NCI-H526 (cell line): ENCODE measurements around the gene ELP6.
"Not testable (repeated sequence)": the region's sequence is repeated elsewhere in the genome, so short reads cannot be mapped to it uniquely, and the experiment has no call there.

Experiments
- DNase-seq, 2 experiments: peaks; one replicate each; lab custom pipeline; 2025; lab: John Stamatoyannopoulos, UW

The ELP6 gene

GRCh38 chr3:47512416-47513124 is 942 bp downstream of the ELP6 start:
- DNase-seq = peak in 1 of 2 experiments; percentile 26

GRCh38 chr3:47505267-47505666 is 8.2 kb downstream of the ELP6 start:
- DNase-seq = not testable (repeated sequence)

GRCh38 chr3:47504113-47504512 is 9.4 kb downstream of the ELP6 start:
- DNase-seq = no peak

GRCh38 chr3:47503033-47503432 is 10.5 kb downstream of the ELP6 start:
- no peak for DNase-seq

GRCh38 chr3:47496892-47497291 is 16.6 kb downstream of the ELP6 start:
- DNase-seq = no peak

- no peak for DNase-seq
Measured at GRCh38 chr3:47495886-47496285, 17.6 kb downstream of the ELP6 start.

- DNase-seq = no peak
Measured at GRCh38 chr3:47495111-47495510, 18.4 kb downstream of the ELP6 start.

- DNase-seq = no peak
Measured at GRCh38 chr3:47491777-47492176, 21.7 kb downstream of the ELP6 start.

- peak in 1 of 2 experiments; percentile 9 for DNase-seq
Measured at GRCh38 chr3:47491186-47491585, 22.3 kb downstream of the ELP6 start.

GRCh38 chr3:47487265-47487664 is 26.2 kb downstream of the ELP6 start:
- DNase-seq = no peak

- DNase-seq = no peak
Measured at GRCh38 chr3:47485812-47486211, 27.7 kb downstream of the ELP6 start.

- peak; percentile 71 for DNase-seq
Measured at GRCh38 chr3:47482366-47482765, 31.1 kb downstream of the ELP6 start.

- DNase-seq = not testable (repeated sequence)
Measured at GRCh38 chr3:47481763-47482162, 31.7 kb downstream of the ELP6 start.

- DNase-seq = not testable (repeated sequence)
Measured at GRCh38 chr3:47480267-47480666, 33.2 kb downstream of the ELP6 start.

- DNase-seq = no peak
Measured at GRCh38 chr3:47479826-47480160, 33.7 kb downstream of the ELP6 start.

GRCh38 chr3:47478022-47478421 is 35.5 kb downstream of the ELP6 start:
- DNase-seq = no peak

- no peak for DNase-seq
Measured at GRCh38 chr3:47476644-47477199, 36.8 kb downstream of the ELP6 start.

GRCh38 chr3:47476330-47476626 is 37.2 kb downstream of the ELP6 start:
- DNase-seq = no peak

GRCh38 chr3:47475570-47476329 is 37.8 kb downstream of the ELP6 start, which contains the start of gene SCAP:
Gene SCAP (minus strand): TSS chr3:47475941. CDS start chr3:47442993, 32,948 bp downstream.
- peak; percentile 67 to 92 for DNase-seq

- DNase-seq = peak in 1 of 2 experiments; percentile 47
Measured at GRCh38 chr3:47475029-47475569, 38.4 kb downstream of the ELP6 start.

GRCh38 chr3:47473391-47473790 is 40.1 kb downstream of the ELP6 start:
- no peak for DNase-seq

GRCh38 chr3:47469616-47470015 is 43.9 kb downstream of the ELP6 start:
- DNase-seq = no peak

- DNase-seq = not testable (repeated sequence)
Measured at GRCh38 chr3:47468315-47468714, 45.2 kb downstream of the ELP6 start.
